H1 (cell line): ENCODE data around the gene HOXB9. TPM values are rescaled to one million over a fixed set of nuclear protein-coding genes. Genes with fewer than 3 reads are reported as not detected.

Source experiments
- CTCF ChIA-PET: fragments of 300-600 bp; sonication (Branson Sonifier 250); formaldehyde crosslinking; loops from one replicate; lab custom pipeline; 2021; ENCODE audit not compliant: partially characterized antibody; lab: Charles Lee
- POLR2A ChIA-PET: fragments of 300-600 bp; sonication (Branson Sonifier 250); formaldehyde crosslinking; loops from one replicate; lab custom pipeline; 2021; ENCODE audit warnings: inconsistent platforms; ENCODE audit not compliant: partially characterized antibody; lab: Charles Lee
- DNase-seq, 2 experiments: peaks; one replicate each; pipeline versions ENCODE4 v3.0.0 to v3.0.0-alpha.2; 2010 to 2022; ENCODE audit warnings: low spot score in 2 of 2, low read depth in 1 of 2, mixed read lengths in 1 of 2
- FAIRE-seq: peaks from 2 replicates; lab custom pipeline; 2011; peaks lifted over from hg19 to GRCh38; lab: Jason Lieb, UNC
- H2AFZ ChIP-seq: 2 replicates; pipeline ENCODE4 v1.8.1; 2012; ENCODE audit warnings: low read length, inconsistent platforms
- H2AK5ac ChIP-seq: 2 replicates; pipeline ENCODE4 v1.6.1; 2013; ENCODE audit warnings: low read depth, low read length
- H2BK120ac ChIP-seq: replicated peaks from 2 replicates; pipeline ENCODE3; 2013; ENCODE audit warnings: low read depth, low read length, inconsistent platforms
- H2BK12ac ChIP-seq: 2 replicates; pipeline ENCODE4 v1.6.1; 2013; ENCODE audit warnings: low read depth, low read length
- H2BK15ac ChIP-seq: 2 replicates; pipeline ENCODE4 v1.6.1; 2013; ENCODE audit warnings: low read length
- H2BK20ac ChIP-seq: 2 replicates; pipeline ENCODE4 v1.6.1; 2013; ENCODE audit warnings: low read length
- H2BK5ac ChIP-seq: 2 replicates; pipeline ENCODE4 v1.6.1; 2013; ENCODE audit warnings: low read depth, low read length
- H3K14ac ChIP-seq: 2 replicates; pipeline ENCODE4 v1.6.1; 2013; ENCODE audit warnings: inconsistent platforms; ENCODE audit not compliant: insufficient read length
- H3K18ac ChIP-seq: 2 replicates; pipeline ENCODE4 v1.6.1; 2013; ENCODE audit warnings: low read length; ENCODE audit errors: extremely low read depth
- H3K23ac ChIP-seq: 2 replicates; pipeline ENCODE4 v1.6.1; 2013; ENCODE audit warnings: inconsistent platforms; ENCODE audit not compliant: insufficient read length
- H3K23me2 ChIP-seq: 2 replicates; pipeline ENCODE4 v1.6.1; 2013; ENCODE audit warnings: low read depth, low read length
- H3K27ac ChIP-seq: 2 replicates; pipeline ENCODE4 v1.6.1; 2011; ENCODE audit warnings: low read depth, low read length, inconsistent platforms
- H3K27me3 ChIP-seq, 4 experiments: replicated peaks in 1 of 4; 1 replicate in 1 of 4; 2 replicates in 3 of 4; pipeline versions ENCODE4 v1.6.1 to v1.8.1; 2011 to 2013; ENCODE audit warnings: low read length in 3 of 4, mild to moderate bottlenecking in 3 of 4, inconsistent platforms in 2 of 4, mixed read lengths in 2 of 4, moderate library complexity in 1 of 4; ENCODE audit not compliant: control insufficient read depth in 3 of 4, insufficient read depth in 3 of 4; ENCODE audit errors: extremely low read depth in 1 of 4
- H3K36me3 ChIP-seq, 4 experiments: 2 replicates each; pipeline versions ENCODE4 v1.6.1 to v1.8.1; 2011 to 2013; ENCODE audit warnings: mild to moderate bottlenecking in 4 of 4, low read length in 3 of 4, moderate library complexity in 2 of 4, control low read depth in 1 of 4, inconsistent platforms in 1 of 4; ENCODE audit not compliant: insufficient read depth in 4 of 4, control insufficient read depth in 2 of 4
- H3K4ac ChIP-seq: replicated peaks from 2 replicates; pipeline ENCODE3; 2013; ENCODE audit warnings: low read length, low read depth, mixed read lengths, inconsistent platforms; ENCODE audit not compliant: insufficient read length
- H3K4me1 ChIP-seq, 4 experiments: replicated peaks in 1 of 4; 1 replicate in 1 of 4; 2 replicates in 3 of 4; pipeline versions ENCODE4 v1.6.1 to v1.8.1; 2011 to 2013; ENCODE audit warnings: low read length in 3 of 4, inconsistent platforms in 2 of 4, mixed read lengths in 1 of 4; ENCODE audit not compliant: insufficient read depth in 4 of 4, control insufficient read depth in 3 of 4
- H3K4me2 ChIP-seq, 2 experiments: 2 replicates each; pipeline versions ENCODE4 v1.6.1 to v1.8.1; 2011 to 2013; ENCODE audit warnings: low read depth in 2 of 2, low read length in 2 of 2, control low read depth in 1 of 2, inconsistent platforms in 1 of 2, mild to moderate bottlenecking in 1 of 2; ENCODE audit not compliant: insufficient read depth in 1 of 2
- H3K4me3 ChIP-seq, 4 experiments: fragments of 200-600, 300-600 bp in 1 of 4; sonication (generic), shearing (Covaris generic), sonication (Bioruptor Twin) in 1 of 4; 2 replicates each; pipeline versions ENCODE4 v1.5.1 to v1.8.1; 2011 to 2016; ENCODE audit warnings: low read length in 4 of 4, low read depth in 3 of 4, control low read depth in 2 of 4, inconsistent platforms in 2 of 4, mild to moderate bottlenecking in 2 of 4, mixed read lengths in 1 of 4, moderate library complexity in 1 of 4; ENCODE audit not compliant: insufficient read depth in 2 of 4; ENCODE audit errors: extremely low read depth in 1 of 4
- H3K56ac ChIP-seq: replicated peaks from 2 replicates; pipeline ENCODE3; 2013; ENCODE audit warnings: low read depth, mild to moderate bottlenecking, mixed read lengths, low read length, inconsistent platforms; ENCODE audit not compliant: insufficient read length
- H3K79me1 ChIP-seq: 2 replicates; pipeline ENCODE4 v1.6.1; 2013; ENCODE audit warnings: low read depth, low read length, control low read depth
- H3K79me2 ChIP-seq, 2 experiments: 2 replicates each; pipeline versions ENCODE4 v1.6.1 to v1.8.1; 2012 to 2013; ENCODE audit warnings: low read length in 2 of 2, mild to moderate bottlenecking in 2 of 2, inconsistent platforms in 1 of 2; ENCODE audit not compliant: insufficient read depth in 2 of 2, control insufficient read depth in 1 of 2
- H3K9ac ChIP-seq, 4 experiments: replicated peaks in 1 of 4; 1 replicate in 1 of 4; 2 replicates in 3 of 4; pipeline versions ENCODE4 v1.6.1 to v1.8.1; 2011 to 2013; ENCODE audit warnings: low read depth in 3 of 4, low read length in 3 of 4, control low read depth in 2 of 4, mild to moderate bottlenecking in 2 of 4, moderate library complexity in 2 of 4, inconsistent platforms in 1 of 4; ENCODE audit errors: extremely low read depth in 1 of 4
- H3K9me3 ChIP-seq, 2 experiments: 2 replicates each; pipeline versions ENCODE4 v1.6.1 to v1.8.1; 2012 to 2013; ENCODE audit warnings: mild to moderate bottlenecking in 2 of 2, moderate library complexity in 2 of 2, control low read depth in 1 of 2, inconsistent platforms in 1 of 2, low read depth in 1 of 2, low read length in 1 of 2, mixed read lengths in 1 of 2; ENCODE audit not compliant: insufficient read depth in 2 of 2
- H4K20me1 ChIP-seq, 2 experiments: replicated peaks in 1 of 2; 2 replicates each; pipeline versions ENCODE3 to v1.8.1; 2011 to 2013; ENCODE audit warnings: inconsistent platforms in 2 of 2, low read length in 2 of 2, mild to moderate bottlenecking in 1 of 2; ENCODE audit not compliant: insufficient read depth in 2 of 2, control insufficient read depth in 1 of 2
- H4K5ac ChIP-seq: 2 replicates; pipeline ENCODE4 v1.6.1; 2013; ENCODE audit warnings: low read length, low read depth, mixed read lengths, inconsistent platforms; ENCODE audit not compliant: insufficient read length
- H4K8ac ChIP-seq: 2 replicates; pipeline ENCODE4 v1.8.0; 2013; ENCODE audit warnings: mild to moderate bottlenecking, moderate library complexity, low read length, inconsistent platforms; ENCODE audit not compliant: insufficient read depth; ENCODE audit errors: extremely low read depth
- H4K91ac ChIP-seq: replicated peaks from 2 replicates; pipeline ENCODE3; 2013; ENCODE audit warnings: low read length, mixed read lengths, inconsistent platforms; ENCODE audit not compliant: insufficient read length
- CBX8 ChIP-seq: fragments of 300-800, 300-1000 bp; sonication (generic); IDR thresholded peaks from 2 replicates; pipeline ENCODE4 v1.7.1; 2016; ENCODE audit warnings: low read depth, low read length, borderline replicate concordance
- CEBPB ChIP-seq: IDR thresholded peaks from 2 replicates; pipeline ENCODE4 v1.6.1; 2012; ENCODE audit warnings: low read depth, low read length
- PHF8 ChIP-seq: fragments of 200-600 bp; sonication (generic); conservative IDR thresholded peaks from 2 replicates; pipeline ENCODE4 v1.7.1; 2012; ENCODE audit warnings: low read depth, mild to moderate bottlenecking, inconsistent platforms, low read length, moderate library complexity
- SIX5 ChIP-seq: IDR thresholded peaks from 2 replicates; pipeline ENCODE4 v1.6.1; 2011; ENCODE audit warnings: mild to moderate bottlenecking, low read depth, low read length
- SUZ12 ChIP-seq: fragments of 200-600 bp; sonication (generic); IDR thresholded peaks from 2 replicates; pipeline ENCODE4 v1.6.1; 2012; ENCODE audit warnings: mild to moderate bottlenecking, inconsistent platforms, low read length, moderate library complexity, mixed read lengths
- TBP ChIP-seq: IDR thresholded peaks from 2 replicates; pipeline ENCODE4 v1.6.1; 2011; ENCODE audit warnings: low read depth, low read length, improper control_type of control experiment
- WGBS, 2 experiments: shearing (Covaris generic) in 1 of 2; methylation state at CpG; one replicate each; pipeline versions ENCODE4 v1.1.6 to v1.1.7; 2013 to 2015; ENCODE audit warnings: low lambda C conversion rate in 2 of 2, mixed read lengths in 2 of 2, inconsistent platforms in 1 of 2, low coverage in 1 of 2, missing lambda C conversion rate in 1 of 2; ENCODE audit not compliant: insufficient replicate concordance in 2 of 2, insufficient coverage in 1 of 2, insufficient read length in 1 of 2; ENCODE audit errors: extremely low coverage in 1 of 2, missing lambda C conversion rate in 1 of 2; 5-methylcytosine and 5-hydroxymethylcytosine counted together
- polyA plus RNA-seq, 7 experiments: library from polyadenylated mRNA; depleted of rRNA in 3 of 7; stranded (reverse) in 5 of 7; unstranded in 2 of 7; fragments of >200 nt in 5 of 7; fragments of 200-250 nt in 2 of 7; gene quantifications; 1 replicate in 5 of 7; 2 replicates in 1 of 7; 4 replicates in 1 of 7; pipeline versions ENCODE4 v1.2.1 to v1.2.3, GENCODE V29; 2011 to 2013; ENCODE audit warnings: missing spikeins in 2 of 7, mixed read lengths in 2 of 7
- total RNA-seq: library from RNA; stranded (reverse); fragmentation: NEBNext Ultra II Directional; extraction: Animal tissue kit (Norgen Biotek cat#: 25700); gene quantifications from 2 replicates; pipeline ENCODE4 v1.2.1, GENCODE V29; 2021
- TF ChIP-seq, protein P1 (sequence below), 3 experiments: IDR thresholded peaks; 1 replicate in 2 of 3; 2 replicates in 1 of 3; pipeline versions ENCODE4 v1.5.1 to v1.6.1; 2011; ENCODE audit warnings: low read length in 3 of 3, mild to moderate bottlenecking in 3 of 3, inconsistent platforms in 2 of 3, low read depth in 1 of 3, moderate library complexity in 1 of 3; ENCODE audit not compliant: insufficient read depth in 1 of 3; ENCODE audit errors: control extremely low read depth in 1 of 3
- TF ChIP-seq, protein P2 (sequence below): IDR thresholded peaks from 2 replicates; pipeline ENCODE4 v1.6.1; 2011; ENCODE audit warnings: low read depth, mild to moderate bottlenecking, low read length; ENCODE audit not compliant: insufficient read depth

The HOXB9 gene
- total and polyA plus RNA-seq, 2 of the 8 experiments (the other 6 are each of a cell fraction or from before 2014, with no cell fraction given) = not detected

DNA sequence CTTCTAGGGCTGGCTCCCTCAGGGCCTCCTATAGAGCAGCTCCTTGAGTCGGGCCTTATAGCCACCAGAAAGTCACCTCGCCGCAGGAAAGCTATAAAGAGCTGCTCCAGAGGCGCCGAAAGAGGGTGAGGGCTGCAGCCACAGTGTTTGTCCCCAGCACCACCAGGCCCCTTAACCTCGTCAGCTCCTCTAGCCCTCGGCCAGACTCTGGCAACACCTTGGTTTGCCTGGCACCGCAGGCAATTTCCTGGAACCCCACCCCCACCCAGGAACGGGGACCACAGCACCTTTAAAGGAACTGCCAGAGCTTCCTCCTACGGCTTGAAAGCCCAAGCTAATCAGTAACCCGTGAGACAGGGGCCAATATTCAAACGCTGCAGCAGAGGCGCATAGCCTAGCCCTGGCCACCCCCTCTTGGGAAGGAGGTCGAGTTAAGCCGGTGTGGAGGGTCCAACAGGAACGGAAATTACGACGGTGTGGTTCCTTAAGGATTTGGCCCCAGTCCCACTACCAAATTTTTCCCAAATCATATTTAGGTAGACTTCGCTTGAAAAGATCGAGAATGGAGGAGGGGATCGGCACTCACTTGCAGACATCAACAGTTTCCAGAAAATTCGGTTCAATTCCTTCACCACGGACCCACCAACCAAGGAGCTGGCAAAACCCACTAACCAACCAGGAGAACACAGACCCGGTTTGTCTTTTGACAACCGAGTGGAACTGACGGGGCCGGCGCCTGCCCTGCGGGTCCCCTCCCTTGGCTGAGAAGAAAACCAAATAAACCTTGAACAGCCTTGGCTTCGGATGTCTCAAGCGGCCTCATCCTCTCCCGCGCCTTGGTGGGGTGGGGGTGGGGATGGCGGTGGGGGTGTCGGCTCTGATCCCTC, 24.4 kb downstream of the HOXB9 start:
- Histone ChIP-seq H2AFZ (no peak overlapping the region), H4K20me1 (peaks cover 31 to 54% of the 10 kb centered on the region in 2 experiments), H3K27me3 (peaks cover 99 to 100% (median 100%) of the 10 kb centered on the region in 4 experiments), H3K36me3 (peaks cover 0 to 3% (median 0%) of the 10 kb centered on the region in 4 experiments; a peak in 1 of 8 replicates), H3K4me1 (peaks cover 0 to 6% (median under 1%) of the 10 kb centered on the region in 4 experiments; a peak in 3 of 7 replicates), H3K27ac (no peak overlapping the region), H3K4me2 (no peak overlapping the region), H3K14ac (no peak overlapping the region), H2BK15ac (peak overlapping the region; percentile 10; the same call in 1 of the 2 replicates), H3K56ac (no peak overlapping the region), H2AK5ac (no peak overlapping the region), H3K9ac (no peak overlapping the region), H3K79me2 (no peaks in the 10 kb centered on the region), H3K18ac (no peak overlapping the region), H3K23ac (no peak overlapping the region), H3K79me1 (no peaks in the 10 kb centered on the region), H2BK20ac (no peak overlapping the region), H4K5ac (no peak overlapping the region), H3K4ac (no peak overlapping the region), H3K4me3 (no peak overlapping the region), H2BK12ac (no peak overlapping the region), H4K91ac (no peak overlapping the region), H4K8ac (no peak overlapping the region), H2BK120ac (no peak overlapping the region), H3K23me2 (no peaks in the 10 kb centered on the region), H3K9me3 (no peaks in the 10 kb centered on the region), H2BK5ac (no peak overlapping the region)
- no peak for FAIRE-seq
- WGBS, 2 experiments = 17% methylated on average over 34 of the region's 35 CpGs; no CpG with 5 or more reads in 1 of the 2 experiments
- ChIA-PET CTCF (interaction anchor here (0.6 to 2.1 kb wide), 15 partner anchors 8 to 386 kb away, joined by 3 to 12 read pairs (median 4); no protein-coding TSS in a partner anchor), POLR2A (no interaction called here)
- DNase-seq = no peak
- TF ChIP-seq, protein P1, sequence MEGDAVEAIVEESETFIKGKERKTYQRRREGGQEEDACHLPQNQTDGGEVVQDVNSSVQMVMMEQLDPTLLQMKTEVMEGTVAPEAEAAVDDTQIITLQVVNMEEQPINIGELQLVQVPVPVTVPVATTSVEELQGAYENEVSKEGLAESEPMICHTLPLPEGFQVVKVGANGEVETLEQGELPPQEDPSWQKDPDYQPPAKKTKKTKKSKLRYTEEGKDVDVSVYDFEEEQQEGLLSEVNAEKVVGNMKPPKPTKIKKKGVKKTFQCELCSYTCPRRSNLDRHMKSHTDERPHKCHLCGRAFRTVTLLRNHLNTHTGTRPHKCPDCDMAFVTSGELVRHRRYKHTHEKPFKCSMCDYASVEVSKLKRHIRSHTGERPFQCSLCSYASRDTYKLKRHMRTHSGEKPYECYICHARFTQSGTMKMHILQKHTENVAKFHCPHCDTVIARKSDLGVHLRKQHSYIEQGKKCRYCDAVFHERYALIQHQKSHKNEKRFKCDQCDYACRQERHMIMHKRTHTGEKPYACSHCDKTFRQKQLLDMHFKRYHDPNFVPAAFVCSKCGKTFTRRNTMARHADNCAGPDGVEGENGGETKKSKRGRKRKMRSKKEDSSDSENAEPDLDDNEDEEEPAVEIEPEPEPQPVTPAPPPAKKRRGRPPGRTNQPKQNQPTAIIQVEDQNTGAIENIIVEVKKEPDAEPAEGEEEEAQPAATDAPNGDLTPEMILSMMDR (IDR thresholded peaks at IDR 0.05; ENCODE audit: control extremely low read depth in 1 of 3, insufficient read depth in 1 of 3, low read depth in 1 of 3, low read length in 3 of 3) = no peak
- TF ChIP-seq SIX5 = no peak
- TF ChIP-seq CEBPB = no peak
- TF ChIP-seq SUZ12 = peak; percentile 92
- no peak for TF ChIP-seq TBP
- TF ChIP-seq CBX8 = peak; percentile 76; the same call in 1 of the 2 replicates
- TF ChIP-seq PHF8 = no peak
- TF ChIP-seq, protein P2, sequence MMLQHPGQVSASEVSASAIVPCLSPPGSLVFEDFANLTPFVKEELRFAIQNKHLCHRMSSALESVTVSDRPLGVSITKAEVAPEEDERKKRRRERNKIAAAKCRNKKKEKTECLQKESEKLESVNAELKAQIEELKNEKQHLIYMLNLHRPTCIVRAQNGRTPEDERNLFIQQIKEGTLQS = no peak
